Measurements from ENCODE around the gene ISCU. TPM values are rescaled to one million over a fixed set of nuclear protein-coding genes. Genes with fewer than 3 reads are reported as not detected.
"Not testable (repeated sequence)": the region's sequence is repeated elsewhere in the genome, so short reads cannot be mapped to it uniquely, and the experiment has no call there.

ISCU gene
- total and polyA plus RNA-seq, 2 of the 8 experiments (the other 6 are each of a cell fraction or from before 2014, with no cell fraction given), result 72.1 to 78.1 TPM

- not testable (repeated sequence) for H3K23me2 ChIP-seq (ENCODE audit: low read depth, low read length); H3K14ac ChIP-seq (ENCODE audit: insufficient read length); H3K79me1 ChIP-seq (ENCODE audit: low read depth, low read length); H2AFZ ChIP-seq (ENCODE audit: low read length); H3K23ac ChIP-seq (ENCODE audit: insufficient read length); H4K8ac ChIP-seq (ENCODE audit: extremely low read depth, insufficient read depth, low read length); H3K9ac ChIP-seq (replicated peaks in 1 of 4; ENCODE audit: extremely low read depth in 1 of 4, low read depth in 3 of 4, low read length in 3 of 4); H2BK120ac ChIP-seq (replicated peaks; ENCODE audit: low read depth, low read length); H3K4me2 ChIP-seq (ENCODE audit: insufficient read depth in 1 of 2, low read depth in 2 of 2, low read length in 2 of 2); H4K5ac ChIP-seq (ENCODE audit: insufficient read length, low read depth, low read length); H3K4me1 ChIP-seq (replicated peaks in 1 of 4; ENCODE audit: control insufficient read depth in 3 of 4, insufficient read depth in 4 of 4, low read length in 3 of 4); H3K9me3 ChIP-seq (ENCODE audit: insufficient read depth in 2 of 2, low read depth in 1 of 2, low read length in 1 of 2); FAIRE-seq; H2BK15ac ChIP-seq (ENCODE audit: low read length); DNase-seq (ENCODE audit: low read depth in 1 of 2, low spot score in 2 of 2); H2AK5ac ChIP-seq (ENCODE audit: low read depth, low read length); H3K36me3 ChIP-seq (ENCODE audit: control insufficient read depth in 2 of 4, insufficient read depth in 4 of 4, low read length in 3 of 4); H3K4me3 ChIP-seq (ENCODE audit: extremely low read depth in 1 of 4, insufficient read depth in 2 of 4, low read depth in 3 of 4, low read length in 4 of 4); H3K18ac ChIP-seq (ENCODE audit: extremely low read depth, low read length); H4K91ac ChIP-seq (replicated peaks; ENCODE audit: insufficient read length, low read length); H3K56ac ChIP-seq (replicated peaks; ENCODE audit: insufficient read length, low read depth, low read length); H2BK20ac ChIP-seq (ENCODE audit: low read length); H3K27ac ChIP-seq (ENCODE audit: low read depth, low read length); H3K79me2 ChIP-seq (ENCODE audit: control insufficient read depth in 1 of 2, insufficient read depth in 2 of 2, low read length in 2 of 2); H4K20me1 ChIP-seq (replicated peaks in 1 of 2; ENCODE audit: control insufficient read depth in 1 of 2, insufficient read depth in 2 of 2, low read length in 2 of 2); H3K27me3 ChIP-seq (replicated peaks in 1 of 4; ENCODE audit: control insufficient read depth in 3 of 4, extremely low read depth in 1 of 4, insufficient read depth in 3 of 4, low read length in 3 of 4); H2BK12ac ChIP-seq (ENCODE audit: low read depth, low read length); H2BK5ac ChIP-seq (ENCODE audit: low read depth, low read length); H3K4ac ChIP-seq (replicated peaks; ENCODE audit: insufficient read length, low read depth, low read length)
- WGBS, 2 experiments (ENCODE audit: extremely low coverage in 1 of 2, insufficient coverage in 1 of 2, insufficient read length in 1 of 2, insufficient replicate concordance in 2 of 2, low coverage in 1 of 2, low lambda C conversion rate in 2 of 2, missing lambda C conversion rate in 1 of 2), result 87% methylated on average over 4 of the region's 4 CpGs; no CpG with 5 or more reads in 1 of the 2 experiments
- ChIA-PET POLR2A (ENCODE audit: partially characterized antibody) (interaction anchor here (0.7 to 3.5 kb wide), 6 partner anchors 12 to 58 kb away, joined by 3 to 14 read pairs (median 4); partner anchors contain the start of genes ISCU and SART3), CTCF (ENCODE audit: partially characterized antibody) (interaction anchor here (0.6 to 22.5 kb wide), 20 partner anchors 8 to 450 kb away, joined by 3 to 523 read pairs (median 8); partner anchors contain the start of genes ISCU, SART3 and SELPLG)
Measured at GRCh38 chr12:108618953-108619274, 56.5 kb downstream of the ISCU start.

Other genes starting within 250 kb of the ISCU start
- 1.7 and 2.1 TPM in 2 replicates for gene CMKLR1, start 223.3 kb upstream of the ISCU start, total RNA-seq (2021; fragmentation: NEBNext Ultra II Directional; extraction: Animal tissue kit (Norgen Biotek cat#: 25700))
- 2.8 and 2.9 TPM in 2 replicates for gene CMKLR1, start 223.3 kb upstream of the ISCU start, polyA plus RNA-seq (2011; rRNA removed)
- 6.0 TPM in 2 replicates for gene FICD, start 47.3 kb upstream of the ISCU start, total RNA-seq (2021; fragmentation: NEBNext Ultra II Directional; extraction: Animal tissue kit (Norgen Biotek cat#: 25700))
- 2.2 and 3.0 TPM in 2 replicates for gene FICD, start 47.3 kb upstream of the ISCU start, polyA plus RNA-seq (2011; rRNA removed)
- 89.6 and 103 TPM in 2 replicates for gene SART3, start 1.4 kb upstream of the ISCU start, total RNA-seq (2021; fragmentation: NEBNext Ultra II Directional; extraction: Animal tissue kit (Norgen Biotek cat#: 25700))
- 16.0 and 21.4 TPM in 2 replicates for gene SART3, start 1.4 kb upstream of the ISCU start, polyA plus RNA-seq (2011; rRNA removed)
- 0.48 and 0.61 TPM in 2 replicates for gene TMEM119, start 35.5 kb downstream of the ISCU start, total RNA-seq (2021; fragmentation: NEBNext Ultra II Directional; extraction: Animal tissue kit (Norgen Biotek cat#: 25700))
- 0.35 TPM in 2 replicates for gene TMEM119, start 35.5 kb downstream of the ISCU start, polyA plus RNA-seq (2011; rRNA removed)
- gene SELPLG, start 71.3 kb downstream of the ISCU start, total RNA-seq (2021; fragmentation: NEBNext Ultra II Directional; extraction: Animal tissue kit (Norgen Biotek cat#: 25700)), result 0.13 TPM in 1 of 2 replicates, not detected in the other
- gene SELPLG, start 71.3 kb downstream of the ISCU start, polyA plus RNA-seq (2011; rRNA removed), result 0.18 and 0.19 TPM in 2 replicates
- 120 and 130 TPM in 2 replicates for gene CORO1C, start 168.9 kb downstream of the ISCU start, total RNA-seq (2021; fragmentation: NEBNext Ultra II Directional; extraction: Animal tissue kit (Norgen Biotek cat#: 25700))
- gene CORO1C, start 168.9 kb downstream of the ISCU start, polyA plus RNA-seq (2011; rRNA removed), result 71.7 and 72.7 TPM in 2 replicates

Data from H1 (cell line).